ENCODE results near the gene ZNF701. TPM values are rescaled to one million over a fixed set of nuclear protein-coding genes. Genes with fewer than 3 reads are reported as not detected.

Gene ZNF701
- total and polyA plus RNA-seq, 2 of the 8 experiments (the other 6 are each of a cell fraction or from before 2014, with no cell fraction given): 4.9 to 18.7 TPM

DNA sequence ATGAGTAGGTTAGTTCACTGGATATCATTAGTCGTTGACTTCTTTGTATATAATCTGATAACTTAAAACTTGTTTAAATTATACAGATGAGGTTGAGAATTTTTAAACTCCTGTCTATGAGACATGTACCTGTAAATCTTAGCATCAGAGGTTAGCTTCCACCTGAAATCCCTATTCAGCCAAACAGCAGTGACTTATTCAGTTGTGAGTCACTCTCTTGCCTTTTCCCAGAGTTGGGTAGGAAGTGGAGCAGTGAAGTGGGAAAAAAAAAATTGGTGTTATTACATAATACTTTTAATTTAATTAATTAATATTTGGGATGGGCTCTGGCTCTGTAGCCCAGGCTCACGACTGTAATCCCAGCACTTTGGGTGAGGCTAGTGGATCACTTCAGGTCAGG is 32.9 kb downstream of the ZNF701 start:
- H2BK120ac ChIP-seq (replicated peaks; ENCODE audit: low read depth, low read length): no peak overlapping the region
- peaks cover 10% of the 10 kb centered on the region for H3K23me2 ChIP-seq (ENCODE audit: low read depth, low read length)
- H2BK12ac ChIP-seq (ENCODE audit: low read depth, low read length): no peak overlapping the region
- no peak overlapping the region for H3K9ac ChIP-seq (replicated peaks in 1 of 4; ENCODE audit: extremely low read depth in 1 of 4, low read depth in 3 of 4, low read length in 3 of 4)
- peaks cover 2% of the 10 kb centered on the region; the same call in 1 of the 2 replicates for H3K79me1 ChIP-seq (ENCODE audit: low read depth, low read length)
- H3K4me2 ChIP-seq (ENCODE audit: insufficient read depth in 1 of 2, low read depth in 2 of 2, low read length in 2 of 2): no peak overlapping the region; a peak in 1 of 4 replicates
- H2BK5ac ChIP-seq (ENCODE audit: low read depth, low read length): no peak overlapping the region
- no peak overlapping the region for H2BK20ac ChIP-seq (ENCODE audit: low read length)
- no peak overlapping the region for H4K5ac ChIP-seq (ENCODE audit: insufficient read length, low read depth, low read length)
- H4K20me1 ChIP-seq (replicated peaks in 1 of 2; ENCODE audit: control insufficient read depth in 1 of 2, insufficient read depth in 2 of 2, low read length in 2 of 2): no peaks in the 10 kb centered on the region
- no peaks in the 10 kb centered on the region for H3K79me2 ChIP-seq (ENCODE audit: control insufficient read depth in 1 of 2, insufficient read depth in 2 of 2, low read length in 2 of 2)
- no peaks in the 10 kb centered on the region for H3K9me3 ChIP-seq (ENCODE audit: insufficient read depth in 2 of 2, low read depth in 1 of 2, low read length in 1 of 2)
- WGBS, 2 experiments (ENCODE audit: extremely low coverage in 1 of 2, insufficient coverage in 1 of 2, insufficient read length in 1 of 2, insufficient replicate concordance in 2 of 2, low coverage in 1 of 2, low lambda C conversion rate in 2 of 2, missing lambda C conversion rate in 1 of 2): 87% methylated on average over 2 of the region's 2 CpGs; no CpG with 5 or more reads in 1 of the 2 experiments
- H3K4me1 ChIP-seq (replicated peaks in 1 of 4; ENCODE audit: control insufficient read depth in 3 of 4, insufficient read depth in 4 of 4, low read length in 3 of 4): no peaks in the 10 kb centered on the region; a peak in 3 of 7 replicates
- no peak overlapping the region for H3K4ac ChIP-seq (replicated peaks; ENCODE audit: insufficient read length, low read depth, low read length)
- H3K36me3 ChIP-seq (ENCODE audit: control insufficient read depth in 2 of 4, insufficient read depth in 4 of 4, low read length in 3 of 4): no peaks in the 10 kb centered on the region
- no peak overlapping the region for H3K4me3 ChIP-seq (ENCODE audit: extremely low read depth in 1 of 4, insufficient read depth in 2 of 4, low read depth in 3 of 4, low read length in 4 of 4)
- H3K23ac ChIP-seq (ENCODE audit: insufficient read length): no peak overlapping the region
- H2AFZ ChIP-seq (ENCODE audit: low read length): no peak overlapping the region
- no peak overlapping the region for H2AK5ac ChIP-seq (ENCODE audit: low read depth, low read length)
- FAIRE-seq (no peak), DNase-seq (ENCODE audit: low read depth in 1 of 2, low spot score in 2 of 2) (no peak)
- H3K14ac ChIP-seq (ENCODE audit: insufficient read length): no peak overlapping the region
- H4K91ac ChIP-seq (replicated peaks; ENCODE audit: insufficient read length, low read length): no peak overlapping the region
- H3K27ac ChIP-seq (ENCODE audit: low read depth, low read length): no peak overlapping the region
- no peak overlapping the region for H2BK15ac ChIP-seq (ENCODE audit: low read length)
- no peak overlapping the region for H3K56ac ChIP-seq (replicated peaks; ENCODE audit: insufficient read length, low read depth, low read length)
- peaks cover 0 to 3% (median under 1%) of the 10 kb centered on the region in 4 experiments; a peak in 3 of 7 replicates for H3K27me3 ChIP-seq (replicated peaks in 1 of 4; ENCODE audit: control insufficient read depth in 3 of 4, extremely low read depth in 1 of 4, insufficient read depth in 3 of 4, low read length in 3 of 4)
- H3K18ac ChIP-seq (ENCODE audit: extremely low read depth, low read length): no peak overlapping the region
- ChIA-PET POLR2A (ENCODE audit: partially characterized antibody) (interaction anchor here (0.6 kb wide), 1 partner anchor 139 kb away, joined by 3 read pairs; no protein-coding TSS in a partner anchor), CTCF (ENCODE audit: partially characterized antibody) (interaction anchor here (0.6 to 1.9 kb wide), 5 partner anchors 8 to 363 kb away, joined by 3 to 7 read pairs (median 3); no protein-coding TSS in a partner anchor)
- no peak overlapping the region for H4K8ac ChIP-seq (ENCODE audit: extremely low read depth, insufficient read depth, low read length)
- no peak for TF ChIP-seq SAP30 (IDR thresholded peaks at IDR 0.05; ENCODE audit: insufficient read depth, insufficient replicate concordance, low read length)
- no peak for TF ChIP-seq RNF2 (IDR thresholded peaks at IDR 0.05; ENCODE audit: borderline replicate concordance, low read depth, low read length, missing control alignments, poor library complexity, severe bottlenecking)
- TF ChIP-seq CREB1 (IDR thresholded peaks at IDR 0.05): no peak
- no peak for TF ChIP-seq SIN3A (conservative IDR thresholded peaks at IDR 0.05 in 1 of 2, IDR thresholded peaks at IDR 0.05 in 1 of 2; ENCODE audit: low read depth in 1 of 2, low read length in 2 of 2)
- TF ChIP-seq KDM4A (IDR thresholded peaks at IDR 0.05; ENCODE audit: low read depth, low read length, severe bottlenecking): no peak
- TF ChIP-seq CHD2 (IDR thresholded peaks at IDR 0.05; ENCODE audit: low read length): no peak
- no peak for TF ChIP-seq ZNF274 (IDR thresholded peaks at IDR 0.05; ENCODE audit: borderline replicate concordance, extremely low read depth, low read length)
- TF ChIP-seq KDM1A (IDR thresholded peaks at IDR 0.05; ENCODE audit: borderline replicate concordance, low read length): no peak
- TF ChIP-seq TAF7 (optimal IDR thresholded peaks at IDR 0.05; ENCODE audit: borderline replicate concordance, low read depth, low read length): no peak
- no peak for TF ChIP-seq KDM5A (IDR thresholded peaks at IDR 0.05; ENCODE audit: low read length)
- TF ChIP-seq RAD21 (IDR thresholded peaks at IDR 0.05 in 1 of 2, conservative IDR thresholded peaks at IDR 0.05 in 1 of 2; ENCODE audit: low read depth in 2 of 2, low read length in 2 of 2): no peak
- TF ChIP-seq TBP (IDR thresholded peaks at IDR 0.05; ENCODE audit: low read depth, low read length): no peak
- TF ChIP-seq CHD1 (IDR thresholded peaks at IDR 0.05; ENCODE audit: low read depth, low read length): no peak
